Endothelial cell of hepatic sinusoid (primary cell): Measurements from ENCODE around the gene CCNO.

ENCODE experiments used
- in situ Hi-C: cut with HindIII; loops from 2 replicates; pipeline ENCODE4 v1.10.0; 2017; ENCODE audit warnings: low sequenced_read_pairs

CCNO gene

GRCh38 chr5:55232985-55233928, at the start of gene CCNO:
Gene CCNO (minus strand): TSS chr5:55233608. CDS start chr5:55233523, 85 bp downstream.
- in situ Hi-C loops, result loop anchor here (5.0 kb wide), 1 partner anchor 56 kb away; no protein-coding TSS in a partner anchor

GRCh38 chr5:55278778-55279177, 45.4 kb upstream of the CCNO start:
- in situ Hi-C loops, result no loop called here

DNA sequence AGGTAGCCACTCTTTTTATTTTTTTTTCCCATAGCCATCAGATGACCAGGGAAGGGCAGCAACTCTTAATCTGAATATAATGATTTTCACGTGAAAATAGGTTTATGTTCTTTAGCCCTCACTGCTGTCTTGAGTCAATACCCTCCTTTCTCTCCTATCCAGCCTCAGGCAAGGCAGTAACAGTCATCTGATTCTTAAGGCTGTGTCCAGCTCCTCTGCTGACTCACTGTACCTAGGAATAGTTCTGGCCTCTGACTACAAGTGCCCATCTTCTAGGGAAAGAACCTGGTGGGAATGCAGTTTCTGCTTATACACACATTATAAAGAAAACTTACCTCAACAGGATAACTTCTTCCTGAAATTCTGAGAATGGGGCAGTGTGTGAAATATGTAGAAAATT, 43.4 kb upstream of the CCNO start:
- in situ Hi-C loops, result no loop called here

- in situ Hi-C loops, result no loop called here
These were observed 24.9 kb upstream of the CCNO start for GRCh38 chr5:55258339-55258738.

GRCh38 chr5:55254802-55255201, 21.4 kb upstream of the CCNO start:
- in situ Hi-C loops, result no loop called here

DNA sequence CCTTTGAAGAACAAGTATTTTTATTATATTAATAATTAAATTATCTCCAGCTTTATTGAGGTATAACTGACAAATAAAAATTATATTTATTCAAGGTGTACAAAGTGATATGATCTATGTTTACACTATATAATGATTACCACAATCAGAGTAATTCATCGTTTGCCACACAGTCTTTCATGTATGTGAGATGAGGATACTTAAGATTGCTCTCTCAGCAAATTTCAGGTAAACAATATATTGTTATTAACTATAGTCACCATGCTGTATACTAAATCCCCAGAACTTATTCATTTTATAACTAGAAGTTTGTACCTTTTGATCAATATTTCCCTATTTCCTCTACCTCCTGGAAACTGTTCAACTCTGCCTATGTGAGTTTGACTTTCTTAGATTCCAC, 16.7 kb upstream of the CCNO start:
- in situ Hi-C loops, result no loop called here

DNA sequence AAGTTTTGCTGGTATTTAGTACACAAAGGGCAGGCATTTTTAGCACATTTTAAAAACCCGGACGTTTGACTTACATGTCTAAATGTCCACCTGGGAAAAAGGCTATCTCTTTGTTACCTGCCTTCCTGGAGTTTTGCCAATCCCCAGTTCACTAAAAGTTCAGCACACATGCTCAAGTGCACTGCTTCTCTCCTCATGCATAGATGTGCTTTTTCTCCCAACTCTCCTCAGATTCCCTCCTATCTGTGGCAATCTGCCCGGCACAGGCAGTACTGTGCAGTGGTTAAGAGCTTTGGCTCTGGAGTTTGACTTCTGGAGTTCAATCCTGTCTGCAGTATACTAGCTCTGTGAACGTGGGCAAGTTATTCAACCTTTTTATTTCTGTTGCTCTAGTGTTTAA, 8.3 kb upstream of the CCNO start:
- in situ Hi-C loops, result no loop called here

DNA sequence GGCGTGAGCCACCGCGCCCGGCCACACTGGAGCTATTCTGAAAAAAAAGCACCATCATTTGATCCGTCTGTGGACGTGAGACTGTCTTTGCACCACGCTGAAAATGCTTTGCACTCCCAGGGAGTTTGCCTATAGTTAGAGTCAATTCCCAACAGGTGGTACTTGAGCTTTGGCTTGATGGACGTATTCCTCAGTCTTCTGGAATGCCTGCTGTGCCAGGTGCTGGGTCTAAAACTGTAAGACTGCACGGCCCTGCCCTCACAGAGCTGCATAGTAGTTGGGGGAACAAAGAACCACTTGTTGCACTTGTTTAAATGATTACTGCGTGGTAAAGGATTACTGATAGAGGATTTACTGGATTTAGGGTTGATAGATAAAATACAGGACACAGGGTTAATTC, 3.4 kb upstream of the CCNO start:
- in situ Hi-C loops, result no loop called here

DNA sequence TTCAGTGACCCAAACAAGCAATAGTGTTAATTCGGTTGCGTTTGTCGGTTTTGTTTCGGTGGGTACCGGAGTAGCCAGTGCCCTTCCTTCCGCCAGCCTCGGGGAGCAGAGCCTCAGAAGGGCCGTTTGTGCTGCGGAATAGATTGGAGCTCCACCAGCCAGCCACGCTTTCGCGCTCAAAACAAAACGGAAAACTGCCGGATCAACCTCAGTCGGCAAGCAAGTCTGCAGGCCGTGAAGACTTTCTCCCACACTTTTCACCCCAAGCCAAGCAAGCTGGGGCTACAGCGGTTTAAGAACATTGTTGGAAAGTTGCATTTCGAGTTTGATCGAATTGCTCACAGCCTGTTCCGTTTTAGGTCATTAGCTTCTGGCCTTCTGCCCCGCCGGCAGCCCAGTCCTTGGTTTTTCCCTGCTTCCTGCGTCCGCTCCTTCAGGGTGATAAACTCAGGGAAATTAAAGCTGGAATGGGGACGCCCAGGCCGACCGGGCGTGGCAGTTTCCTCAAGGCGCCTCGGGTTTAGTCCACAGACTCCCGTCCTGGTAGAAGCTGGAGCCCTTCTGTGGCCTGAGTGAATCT, 803 bp upstream of the CCNO start:
- in situ Hi-C loops, result loop anchor here (5.0 kb wide), 1 partner anchor 57 kb away; no protein-coding TSS in a partner anchor

- in situ Hi-C loops, result loop anchor here (5.0 kb wide), 1 partner anchor 55 kb away; no protein-coding TSS in a partner anchor
These were observed 980 bp downstream of the CCNO start for GRCh38 chr5:55232271-55232984.

GRCh38 chr5:55231919-55232270, 1.5 kb downstream of the CCNO start:
- in situ Hi-C loops, result loop anchor here (5.0 kb wide), 1 partner anchor 55 kb away; no protein-coding TSS in a partner anchor

DNA sequence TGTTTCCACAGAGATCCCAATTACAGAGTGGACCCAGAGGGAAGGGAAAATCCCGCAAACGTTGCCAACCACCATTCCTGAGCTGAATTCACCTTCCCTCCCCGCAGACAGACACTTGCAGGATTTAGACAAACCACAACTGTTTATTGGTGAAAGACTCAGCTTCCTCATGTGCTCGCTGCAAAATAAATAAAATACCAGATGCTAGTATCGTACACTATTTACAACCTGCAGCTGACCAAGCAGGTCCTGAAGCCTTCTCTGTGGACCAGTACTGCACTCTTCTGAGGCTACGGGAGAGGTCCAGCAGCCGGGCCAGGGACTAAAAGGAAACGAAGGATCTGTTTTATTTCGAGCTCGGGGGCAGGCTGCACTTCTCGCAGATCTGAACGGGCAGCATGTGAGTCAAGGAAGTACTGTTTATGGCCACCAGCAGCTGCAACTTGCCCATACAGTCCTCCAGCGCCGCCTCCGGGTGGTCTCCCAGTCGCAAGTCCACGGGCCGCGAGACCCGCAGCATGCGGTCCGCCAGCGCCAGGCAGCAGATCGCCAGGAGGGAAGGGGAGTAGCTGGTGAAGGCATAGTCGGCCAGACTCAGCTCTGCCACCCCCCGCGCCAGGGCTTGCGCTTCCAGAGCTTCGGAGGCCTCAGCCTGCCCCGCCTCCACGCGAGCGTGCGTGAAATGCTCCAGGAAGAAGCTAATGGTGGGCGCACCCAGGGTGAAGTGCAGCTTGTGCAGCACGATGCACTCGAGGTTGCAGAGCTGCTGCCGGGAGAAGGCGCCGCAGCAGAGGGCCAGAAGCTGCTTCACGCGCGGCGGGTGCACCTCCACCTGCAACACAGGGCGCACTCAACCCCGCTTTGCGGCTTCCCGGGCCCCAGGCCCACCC, 2.1 kb downstream of the CCNO start:
- in situ Hi-C loops, result loop anchor here (5.0 kb wide), 1 partner anchor 54 kb away; no protein-coding TSS in a partner anchor

GRCh38 chr5:55230086-55230629, 3.2 kb downstream of the CCNO start:
- in situ Hi-C loops, result loop anchor here (5.0 kb wide), 1 partner anchor 53 kb away; no protein-coding TSS in a partner anchor

GRCh38 chr5:55227664-55228430, 5.6 kb downstream of the CCNO start:
- in situ Hi-C loops, result no loop called here

DNA sequence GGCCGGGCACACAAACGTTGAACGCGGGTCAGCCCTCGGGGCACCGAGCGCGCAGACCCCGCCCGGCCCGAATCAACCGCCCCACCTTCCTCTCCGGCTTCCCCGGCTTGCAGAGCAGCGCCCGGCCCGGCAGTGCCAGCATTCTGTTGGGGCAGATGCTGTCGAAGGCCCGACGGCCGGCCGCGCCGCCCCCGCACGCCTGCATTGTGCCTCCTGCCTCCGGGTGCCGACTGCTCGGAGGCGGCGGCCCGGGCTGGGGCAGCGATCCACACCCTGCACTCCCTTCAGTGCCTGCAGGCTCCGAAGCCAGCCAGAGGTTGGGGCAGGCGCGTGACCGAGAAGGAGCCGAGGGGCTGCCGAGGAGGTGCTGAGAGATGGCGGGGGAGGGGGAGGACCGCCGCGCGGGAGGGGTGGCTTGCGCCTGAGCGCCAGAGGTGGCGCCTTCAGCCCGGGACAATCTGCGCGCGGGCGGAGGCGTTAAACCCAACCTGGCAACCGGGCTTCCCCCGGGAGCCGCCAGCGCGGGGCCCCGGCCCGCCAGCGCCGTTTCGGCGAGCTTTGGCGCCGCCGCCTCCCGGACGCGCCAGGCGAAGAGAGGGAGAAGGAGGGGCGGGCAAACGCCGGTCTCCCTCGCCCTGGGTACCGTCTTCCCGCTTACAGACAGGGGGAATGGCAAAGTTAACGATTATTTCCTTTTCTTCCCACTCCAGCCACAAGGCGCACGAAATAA, 6.3 kb downstream of the CCNO start, which contains the start of gene MCIDAS:
Gene MCIDAS (minus strand): TSS at position 382 of the 730 bp plus-strand sequence. CDS start 177 bp downstream, at position 205.
- in situ Hi-C loops, result no loop called here

DNA sequence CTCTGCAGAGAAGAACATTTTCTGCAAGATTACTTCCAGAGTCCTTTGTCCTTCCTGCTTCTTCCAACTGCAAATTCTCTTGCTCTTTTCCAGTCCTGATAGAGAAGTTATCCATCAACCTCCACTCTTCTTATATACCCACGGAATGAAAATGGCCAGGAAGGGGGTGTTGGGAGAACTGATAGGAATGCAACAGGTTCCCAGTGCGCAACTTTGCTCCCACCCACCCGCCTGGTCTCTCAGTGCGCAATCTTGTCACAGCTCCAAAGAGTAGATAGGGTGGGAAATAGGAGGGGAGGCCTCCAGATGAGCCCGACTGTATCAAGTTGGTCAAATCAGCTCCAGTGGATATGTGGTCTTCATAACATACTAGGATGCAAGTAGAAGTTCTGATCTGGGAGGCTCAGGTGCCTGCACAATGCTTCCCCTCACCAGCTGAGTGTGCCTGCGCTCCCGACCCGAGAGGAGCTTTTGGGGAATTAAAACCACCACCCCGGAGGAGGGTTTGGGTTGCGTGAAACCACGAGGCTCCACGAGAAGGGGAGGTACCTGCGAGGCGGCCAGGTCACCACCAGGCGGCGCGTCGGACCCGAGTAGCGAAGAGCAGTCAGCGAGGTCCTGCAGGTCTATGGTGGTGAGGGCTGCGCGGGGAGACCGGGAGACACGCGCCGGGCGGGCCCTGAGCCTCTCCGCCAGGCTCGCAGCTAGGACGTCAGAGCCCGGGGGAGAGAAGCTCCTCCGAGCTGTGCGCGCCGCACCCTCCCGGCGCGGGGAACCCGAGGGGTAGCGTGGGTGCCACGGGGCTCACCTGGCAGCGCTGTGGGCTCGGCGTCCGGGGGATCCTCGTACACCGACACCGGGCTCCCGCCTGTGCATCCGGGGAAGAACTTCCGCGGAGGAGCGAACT, 7.1 kb downstream of the CCNO start:
- in situ Hi-C loops, result no loop called here

- in situ Hi-C loops, result no loop called here
These were observed 8.1 kb downstream of the CCNO start for GRCh38 chr5:55225346-55225745.
